HepG2 (cell line): Measurements from ENCODE around the gene HLA-DPA1. TPM values are rescaled to one million over a fixed set of nuclear protein-coding genes. Genes with fewer than 3 reads are reported as not detected.
A peak's percentile ranks its signal among the peaks of the same experiment; 100 is the strongest.
"Not testable (repeated sequence)": the region's sequence is repeated elsewhere in the genome, so short reads cannot be mapped to it uniquely, and the experiment has no call there.

Source experiments
- ATAC-seq: fragments of 200-7000 bp; cut with Tn5 transposase; 3 replicates; pipeline ENCODE4 v1.9.1; 2020; ENCODE audit warnings: mild to moderate bottlenecking, moderate library complexity
- BruUV-seq: library from RNA; stranded (reverse); fragments of 400-500 nt; replicated peaks from 2 replicates; lab custom pipeline; 2021; lab: Mats Ljungman, UMichigan
- CTCF ChIA-PET: fragments of 300-600 bp; formaldehyde crosslinking; extraction: SDS; loops from one replicate; lab custom pipeline; 2021; ENCODE audit warnings: low total read pairs, inconsistent platforms, low intra/inter-chr PET ratio; lab: Yijun Ruan, JAX
- POLR2A ChIA-PET: fragments of 350-600 bp; sonication (Branson Sonifier 250); formaldehyde crosslinking; loops from one replicate; lab custom pipeline; 2020; ENCODE audit warnings: antibody characterized with exemption, inconsistent platforms; lab: Yijun Ruan, JAX
- DNase-seq: peaks from one replicate; pipeline ENCODE4 v3.0.0-alpha.2; 2015; ENCODE audit warnings: low spot score
- FAIRE-seq: peaks from 3 replicates; lab custom pipeline; 2011; peaks lifted over from hg19 to GRCh38; lab: Jason Lieb, UNC
- H2AFZ ChIP-seq: one replicate; pipeline ENCODE4 v1.6.1; 2011; ENCODE audit warnings: low read length, inconsistent platforms
- H3K27ac ChIP-seq: fragments of 300-600 bp; 3 replicates; pipeline ENCODE4 v1.8.0; 2011; ENCODE audit warnings: mixed run types, mild to moderate bottlenecking, mixed read lengths, low read length, inconsistent platforms; ENCODE audit not compliant: insufficient read depth; ENCODE audit errors: extremely low read length
- H3K27me3 ChIP-seq, 2 experiments: fragments of 200-600 bp in 1 of 2; 2 replicates in 1 of 2; 3 replicates in 1 of 2; pipeline versions ENCODE4 v1.6.0 to v1.8.0; 2011; ENCODE audit warnings: low read length in 2 of 2, mild to moderate bottlenecking in 2 of 2, moderate library complexity in 2 of 2, inconsistent platforms in 1 of 2; ENCODE audit not compliant: insufficient read depth in 2 of 2, control insufficient read depth in 1 of 2
- H3K36me3 ChIP-seq, 2 experiments: fragments of 200-600 bp in 1 of 2; replicated peaks in 1 of 2; 2 replicates in 1 of 2; 3 replicates in 1 of 2; pipeline versions ENCODE4 v1.5.1 to v1.8.0; 2011; ENCODE audit warnings: low read length in 2 of 2, inconsistent platforms in 1 of 2; ENCODE audit not compliant: insufficient read depth in 2 of 2, control insufficient read depth in 1 of 2
- H3K4me1 ChIP-seq: 2 replicates; pipeline ENCODE4 v1.5.1; 2012; ENCODE audit warnings: low read length, inconsistent platforms; ENCODE audit not compliant: insufficient read depth
- H3K4me2 ChIP-seq: 2 replicates; pipeline ENCODE4 v1.6.0; 2011; ENCODE audit warnings: low read depth, low read length, inconsistent platforms
- H3K4me3 ChIP-seq, 3 experiments: fragments of 200-600 bp in 1 of 3; sonication (generic), shearing (Covaris generic) in 1 of 3; replicated peaks in 1 of 3; 2 replicates each; pipeline ENCODE4 v1.5.1; 2011 to 2016; ENCODE audit warnings: low read length in 3 of 3, inconsistent platforms in 2 of 3, low read depth in 2 of 3, mild to moderate bottlenecking in 2 of 3, control low read depth in 1 of 3, mixed read lengths in 1 of 3; ENCODE audit not compliant: insufficient read depth in 1 of 3
- H3K79me2 ChIP-seq: one replicate; pipeline ENCODE4 v1.6.1; 2011; ENCODE audit warnings: low read length, inconsistent platforms; ENCODE audit not compliant: insufficient read depth
- H3K9ac ChIP-seq: 2 replicates; pipeline ENCODE4 v1.6.0; 2011; ENCODE audit warnings: mild to moderate bottlenecking, low read depth, low read length, inconsistent platforms; ENCODE audit not compliant: insufficient read depth
- H3K9me3 ChIP-seq: 2 replicates; pipeline ENCODE4 v1.5.1; 2012; ENCODE audit warnings: mild to moderate bottlenecking, low read length
- H4K20me1 ChIP-seq: 2 replicates; pipeline ENCODE4 v1.6.0; 2011; ENCODE audit warnings: inconsistent platforms, mild to moderate bottlenecking, low read length, moderate library complexity; ENCODE audit not compliant: insufficient read depth
- MNT ChIP-seq: fragments of 450-650 bp; IDR thresholded peaks from 2 replicates; pipeline ENCODE4 v1.6.1; 2016
- SRF ChIP-seq: IDR thresholded peaks from 2 replicates; pipeline ENCODE4 v1.6.1; 2011; ENCODE audit warnings: mild to moderate bottlenecking, low read depth, low read length, moderate library complexity
- ZFP91 ChIP-seq: sonication (generic); formaldehyde crosslinking; IDR thresholded peaks from 2 replicates; pipeline ENCODE4 v1.9.0; 2022; ENCODE audit warnings: missing genetic modification reagents, mild to moderate bottlenecking, borderline replicate concordance
- ZNF18 ChIP-seq: sonication (generic); formaldehyde crosslinking; IDR thresholded peaks from 2 replicates; pipeline ENCODE4 v1.8.0; 2022; ENCODE audit warnings: mild to moderate bottlenecking, missing genetic modification reagents; ENCODE audit not compliant: insufficient replicate concordance
- WGBS: methylation state at CpG from one replicate; pipeline ENCODE4 v1.1.6; 2017; ENCODE audit warnings: low lambda C conversion rate; 5-methylcytosine and 5-hydroxymethylcytosine counted together
- in situ Hi-C: cut with HindIII; loops from 2 replicates; pipeline ENCODE4 v1.10.0; 2017; ENCODE audit warnings: low pct_unique_long_range_greater_than_20kb; ENCODE audit not compliant: extremely low pct_ligation_motif_present
- intact Hi-C: fragments of 100-400 bp; cut with micrococcal nuclease; formaldehyde crosslinking; loops from one replicate; pipeline ENCODE4 v1.10.0; 2022; ENCODE audit not compliant: unreplicated experiment
- polyA plus RNA-seq, 8 experiments: library from polyadenylated mRNA; depleted of rRNA in 3 of 8; stranded (reverse) in 7 of 8; unstranded in 1 of 8; fragments of >200 nt; fragmentation: Illumina TruSeq in 4 of 8; extraction: Trizol in 4 of 8; gene quantifications; 2 replicates each; pipeline versions ENCODE4 v1.2.1 to v1.2.3, GENCODE V29; 2011 to 2016; ENCODE audit warnings: low read depth in 4 of 8, missing spikeins in 1 of 8, mixed read lengths in 1 of 8; ENCODE audit not compliant: insufficient read depth in 1 of 8
- total RNA-seq, 5 experiments: library from RNA; depleted of rRNA; stranded (reverse); fragments of >200 nt; fragmentation: Illumina TruSeq; extraction: Trizol; gene quantifications; 2 replicates each; pipeline ENCODE4 v1.2.3, GENCODE V29; 2016; ENCODE audit warnings: low read depth in 1 of 5

Gene HLA-DPA1
- total and polyA plus RNA-seq, 2 of the 13 experiments (the other 11 are each of a cell fraction or from before 2014, with no cell fraction given) = not detected

GRCh38 chr6:33064723-33065122 lies 8.7 kb downstream of the HLA-DPA1 start (continued):
- no peak for TF ChIP-seq ZNF18 (CRISPR knock-in tag)

- H3K4me2 ChIP-seq, DNase-seq, H3K4me3 ChIP-seq, FAIRE-seq, CTCF ChIA-PET, ATAC-seq, H3K27ac ChIP-seq, in situ Hi-C loops, H2AFZ ChIP-seq, H4K20me1 ChIP-seq, H3K9me3 ChIP-seq: not testable (repeated sequence)
- WGBS = 3% methylated on average over 5 of the region's 5 CpGs
- peak; percentile 81 for TF ChIP-seq MNT
- TF ChIP-seq, all 625 proteins: peak for 1; not testable (repeated sequence) for 624
- H3K79me2 ChIP-seq, H3K27me3 ChIP-seq, H3K36me3 ChIP-seq, H3K9ac ChIP-seq, intact Hi-C loops, H3K4me1 ChIP-seq, POLR2A ChIA-PET, BruUV-seq: not testable (repeated sequence)
These were observed 10.0 kb downstream of the HLA-DPA1 start for GRCh38 chr6:33063435-33063834.

GRCh38 chr6:33061987-33062386 lies 11.5 kb downstream of the HLA-DPA1 start:
- CTCF ChIA-PET = no interaction called here
- DNase-seq (no peak), FAIRE-seq (no peak), ATAC-seq (no peak)
- WGBS = 0% methylated on average over 2 of the region's 2 CpGs
- no TSS peak for BruUV-seq
- H2AFZ ChIP-seq = no peak overlapping the region
- no peak overlapping the region for H3K27ac ChIP-seq
- H3K9me3 ChIP-seq = no peaks in the 10 kb centered on the region
- H3K79me2 ChIP-seq = no peaks in the 10 kb centered on the region
- H3K4me3 ChIP-seq = no peak overlapping the region
- H3K36me3 ChIP-seq = no peaks in the 10 kb centered on the region
- no peak overlapping the region for H3K4me2 ChIP-seq
- POLR2A ChIA-PET = no interaction called here
- H3K9ac ChIP-seq = no peak overlapping the region
- intact Hi-C loops = no loop called here
- H3K4me1 ChIP-seq = no peaks in the 10 kb centered on the region
- TF ChIP-seq SRF (peak; percentile 93), ZFP91 (CRISPR knock-in tag) (no peak)
- in situ Hi-C loops = no loop called here
- no peaks in the 10 kb centered on the region for H4K20me1 ChIP-seq
- peaks cover 0 to 7% of the 10 kb centered on the region in 2 experiments; a peak in 1 of 5 replicates for H3K27me3 ChIP-seq
